HCT116 (cell line): Measurements from ENCODE around the gene MYLK. TPM values are rescaled to one million over a fixed set of nuclear protein-coding genes. Genes with fewer than 3 reads are reported as not detected.

Experiments used
- ATAC-seq: fragments of 200-7000 bp; cut with Tn5 transposase; 2 replicates; pipeline ENCODE4 v1.9.1; 2020; ENCODE audit warnings: mild to moderate bottlenecking, moderate library complexity
- BruUV-seq: library from RNA; stranded (reverse); fragments of 400-500 nt; replicated peaks from 2 replicates; lab custom pipeline; 2021; lab: Mats Ljungman, UMichigan
- CTCF ChIA-PET: fragments of 300-600 bp; sonication (Branson Sonifier 250); formaldehyde crosslinking; loops from one replicate; lab custom pipeline; 2021; ENCODE audit warnings: antibody characterized with exemption; lab: Charles Lee
- POLR2A ChIA-PET: fragments of 300-600, 350-600 bp; sonication (Branson Sonifier 250); formaldehyde crosslinking; loops from one replicate; lab custom pipeline; 2021; ENCODE audit warnings: antibody characterized with exemption; lab: Charles Lee
- RAD21 ChIA-PET, 2 experiments: fragments of 300-600 bp; sonication (Branson Sonifier 250); formaldehyde crosslinking; loops; one replicate each; lab custom pipeline; 2023; ENCODE audit warnings: low total read pairs in 2 of 2; ENCODE audit not compliant: uncharacterized antibody in 2 of 2, unreplicated experiment in 2 of 2, low non-redundant PET in 1 of 2; lab: Charles Lee
- DNase-seq: peaks from one replicate; pipeline ENCODE4 v3.0.0-alpha.2; 2010; ENCODE audit warnings: low read depth, low spot score
- H2AFZ ChIP-seq: fragments of 200-600 bp; shearing (Covaris generic), sonication (generic); 2 replicates; pipeline ENCODE4 v1.6.1; 2017; ENCODE audit warnings: low read depth, mixed run types, mixed read lengths, antibody characterized with exemption, low read length; ENCODE audit not compliant: poor library complexity, severe bottlenecking
- H3K27ac ChIP-seq: 2 replicates; pipeline ENCODE4 v1.5.1; 2012; ENCODE audit warnings: low read depth, low read length
- H3K27me3 ChIP-seq: fragments of 200-600 bp; sonication (generic); 2 replicates; pipeline ENCODE4 v1.6.1; 2016; ENCODE audit warnings: mixed run types, low read length, mixed read lengths; ENCODE audit not compliant: insufficient read depth
- H3K36me3 ChIP-seq, 2 experiments: fragments of 200-500 bp in 1 of 2; fragments of 200-600 bp in 1 of 2; sonication (Bioruptor generic) in 1 of 2; sonication (generic) in 1 of 2; 2 replicates each; pipeline versions ENCODE4 v1.5.1 to v1.6.1; 2014 to 2016; ENCODE audit warnings: low read length in 2 of 2, inconsistent platforms in 1 of 2, mixed read lengths in 1 of 2, mixed run types in 1 of 2; ENCODE audit not compliant: insufficient read depth in 2 of 2, control insufficient read depth in 1 of 2
- H3K4me1 ChIP-seq, 2 experiments: fragments of 200-600 bp in 1 of 2; sonication (generic) in 1 of 2; 2 replicates each; pipeline versions ENCODE4 v1.5.1 to v1.6.1; 2012 to 2017; ENCODE audit warnings: low read length in 2 of 2, inconsistent platforms in 1 of 2, mild to moderate bottlenecking in 1 of 2, mixed read lengths in 1 of 2, mixed run types in 1 of 2, moderate library complexity in 1 of 2; ENCODE audit not compliant: insufficient read depth in 2 of 2, control insufficient read depth in 1 of 2
- H3K4me2 ChIP-seq: fragments of 200-600 bp; sonication (generic); 2 replicates; pipeline ENCODE4 v1.6.1; 2017; ENCODE audit warnings: mixed run types, low read length, mixed read lengths
- H3K4me3 ChIP-seq, 2 experiments: fragments of 200-600 bp in 1 of 2; sonication (generic) in 1 of 2; replicated peaks in 1 of 2; 2 replicates each; pipeline ENCODE4 v1.5.1; 2011 to 2016; ENCODE audit warnings: low read length in 2 of 2, control low read depth in 1 of 2, low read depth in 1 of 2, mild to moderate bottlenecking in 1 of 2, mixed read lengths in 1 of 2, mixed run types in 1 of 2
- H3K79me2 ChIP-seq: fragments of 200-600 bp; sonication (generic); 2 replicates; pipeline ENCODE4 v1.6.1; 2017; ENCODE audit warnings: mild to moderate bottlenecking, mixed run types, low read length, moderate library complexity, mixed read lengths; ENCODE audit not compliant: insufficient read depth
- H3K9ac ChIP-seq: fragments of 200-600 bp; sonication (generic); 2 replicates; pipeline ENCODE4 v1.6.1; 2016; ENCODE audit warnings: low read length, mixed read lengths
- H3K9me2 ChIP-seq: fragments of 200-600 bp; sonication (generic), shearing (Covaris generic); 2 replicates; pipeline ENCODE4 v1.6.1; 2017; ENCODE audit warnings: mixed run types, mild to moderate bottlenecking, moderate library complexity; ENCODE audit not compliant: insufficient read depth
- H3K9me3 ChIP-seq, 2 experiments: fragments of 200-500 bp in 1 of 2; fragments of 200-600 bp in 1 of 2; sonication (Bioruptor generic) in 1 of 2; sonication (generic) in 1 of 2; 2 replicates each; pipeline ENCODE4 v1.6.1; 2014 to 2017; ENCODE audit warnings: low read length in 2 of 2, mixed read lengths in 2 of 2, inconsistent platforms in 1 of 2, low read depth in 1 of 2, mild to moderate bottlenecking in 1 of 2, mixed run types in 1 of 2, moderate library complexity in 1 of 2; ENCODE audit not compliant: control insufficient read depth in 1 of 2, insufficient read depth in 1 of 2
- H4K20me1 ChIP-seq: fragments of 200-600 bp; sonication (generic), shearing (Covaris generic); 2 replicates; pipeline ENCODE4 v1.6.1; 2017; ENCODE audit warnings: mixed run types, mild to moderate bottlenecking, moderate library complexity; ENCODE audit not compliant: insufficient read depth
- CBX3 ChIP-seq: IDR thresholded peaks from 2 replicates; pipeline ENCODE4 v1.6.1; 2012; ENCODE audit warnings: low read depth
- CEBPB ChIP-seq: IDR thresholded peaks from 2 replicates; pipeline ENCODE4 v1.6.1; 2012; ENCODE audit warnings: low read depth
- EZH2 ChIP-seq: fragments of 200-600 bp; sonication (generic); IDR thresholded peaks from 2 replicates; pipeline ENCODE4 v1.6.1; 2017; ENCODE audit warnings: antibody characterized with exemption, mixed run types
- EZH2phosphoT487 ChIP-seq: fragments of 200-600 bp; IDR thresholded peaks from 2 replicates; pipeline ENCODE4 v1.6.1; 2018; ENCODE audit warnings: antibody characterized with exemption, borderline replicate concordance
- FOSL1 ChIP-seq: IDR thresholded peaks from 2 replicates; pipeline ENCODE4 v1.6.1; 2012; ENCODE audit warnings: low read depth
- JUND ChIP-seq: IDR thresholded peaks from 2 replicates; pipeline ENCODE4 v1.6.1; 2012
- MAX ChIP-seq: IDR thresholded peaks from 2 replicates; pipeline ENCODE4 v1.6.1; 2012
- RAD21 ChIP-seq: IDR thresholded peaks from 2 replicates; pipeline ENCODE4 v1.6.1; 2012; ENCODE audit warnings: low read depth, mild to moderate bottlenecking
- YY1 ChIP-seq: IDR thresholded peaks from 2 replicates; pipeline ENCODE4 v1.6.1; 2011; ENCODE audit warnings: low read length, low read depth, moderate library complexity, mild to moderate bottlenecking; ENCODE audit not compliant: insufficient replicate concordance; ENCODE audit errors: extremely low read depth
- ZBTB33 ChIP-seq: IDR thresholded peaks from 2 replicates; pipeline ENCODE4 v1.6.1; 2011; ENCODE audit warnings: mild to moderate bottlenecking, low read length, moderate library complexity; ENCODE audit not compliant: insufficient replicate concordance; ENCODE audit errors: extremely low read depth
- ZFX ChIP-seq: fragments of 450-650 bp; IDR thresholded peaks from 2 replicates; pipeline ENCODE4 v1.6.1; 2017
- intact Hi-C: fragments of 100-400 bp; cut with micrococcal nuclease; formaldehyde crosslinking; loops from 2 replicates; pipeline ENCODE4 v1.10.0; 2022
- total RNA-seq: library from RNA; stranded (reverse); gene quantifications from one replicate; pipeline ENCODE4 v1.2.1, GENCODE V29; 2021; ENCODE audit not compliant: unreplicated experiment
- TF ChIP-seq, protein P1 (sequence below): IDR thresholded peaks from 2 replicates; pipeline ENCODE4 v1.6.1; 2012

The MYLK gene
- total RNA-seq, 1 experiment from 2014 or later = 3.8 TPM

GRCh38 chr3:123695731-123696640 lies 188.1 kb downstream of the MYLK start:
- ATAC-seq = no peak
- POLR2A ChIA-PET = no interaction called here
- Histone ChIP-seq H3K4me2 (no peak overlapping the region), H4K20me1 (no peaks in the 10 kb centered on the region), H3K27me3 (no peaks in the 10 kb centered on the region), H2AFZ (no peak overlapping the region), H3K4me3 (no peak overlapping the region), H3K27ac (no peak overlapping the region), H3K79me2 (no peaks in the 10 kb centered on the region), H3K9me2 (no peaks in the 10 kb centered on the region), H3K9ac (no peak overlapping the region), H3K9me3 (no peaks in the 10 kb centered on the region), H3K4me1 (peaks cover 0 to 9% of the 10 kb centered on the region in 2 experiments; a peak in 1 of 4 replicates), H3K36me3 (no peaks in the 10 kb centered on the region)
- no TSS peak for BruUV-seq
- DNase-seq = no peak
- CTCF ChIA-PET = interaction anchor here (1.0 kb wide), 1 partner anchor 54 kb away, joined by 3 read pairs; no protein-coding TSS in a partner anchor
- RAD21 ChIA-PET = no interaction called here
- intact Hi-C loops = no loop called here
- TF ChIP-seq CBX3 = no peak
- TF ChIP-seq EZH2phosphoT487 = no peak
- TF ChIP-seq EZH2 = no peak
- no peak for TF ChIP-seq YY1
- TF ChIP-seq FOSL1 = no peak

DNA sequence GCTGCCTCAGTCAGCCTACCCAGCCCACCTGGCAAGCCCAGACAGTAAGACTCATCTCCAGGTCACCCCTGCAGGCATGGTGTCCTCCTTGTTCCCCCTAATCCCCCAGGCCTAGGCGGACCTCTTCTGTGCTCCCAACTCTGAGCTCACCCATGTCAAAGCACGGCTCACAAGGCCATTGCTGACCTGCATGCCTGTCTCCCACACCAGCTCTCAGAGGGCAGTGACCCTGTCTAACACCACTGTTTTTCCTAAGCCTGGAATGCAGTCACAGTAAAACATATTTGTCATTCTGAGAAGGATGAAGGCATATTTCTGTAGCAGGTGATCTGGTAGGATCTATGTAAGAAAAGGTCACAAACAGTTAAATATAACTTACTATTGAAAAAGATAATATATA lies 189.0 kb downstream of the MYLK start:
- Histone ChIP-seq H3K27ac (no peak overlapping the region), H3K9me2 (no peaks in the 10 kb centered on the region), H3K4me1 (peaks cover 0 to 9% of the 10 kb centered on the region in 2 experiments; a peak in 1 of 4 replicates), H4K20me1 (no peaks in the 10 kb centered on the region), H2AFZ (no peak overlapping the region), H3K4me2 (no peak overlapping the region), H3K9ac (no peak overlapping the region), H3K27me3 (no peaks in the 10 kb centered on the region), H3K79me2 (no peaks in the 10 kb centered on the region), H3K36me3 (no peaks in the 10 kb centered on the region), H3K4me3 (no peak overlapping the region), H3K9me3 (no peaks in the 10 kb centered on the region)
- CTCF ChIA-PET = interaction anchor here (1.0 kb wide), 1 partner anchor 53 kb away, joined by 3 read pairs; no protein-coding TSS in a partner anchor
- DNase-seq = no peak
- no peak for TF ChIP-seq MAX
- no peak for TF ChIP-seq ZFX
- TF ChIP-seq, protein P1, sequence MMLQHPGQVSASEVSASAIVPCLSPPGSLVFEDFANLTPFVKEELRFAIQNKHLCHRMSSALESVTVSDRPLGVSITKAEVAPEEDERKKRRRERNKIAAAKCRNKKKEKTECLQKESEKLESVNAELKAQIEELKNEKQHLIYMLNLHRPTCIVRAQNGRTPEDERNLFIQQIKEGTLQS = no peak
- no peak for TF ChIP-seq CEBPB
- TF ChIP-seq JUND = no peak
- TF ChIP-seq ZBTB33 = no peak
- no peak for TF ChIP-seq RAD21
- TF ChIP-seq EZH2 = no peak
- no peak for ATAC-seq
- RAD21 ChIA-PET = no interaction called here
- POLR2A ChIA-PET = no interaction called here
- no TSS peak for BruUV-seq
- intact Hi-C loops = no loop called here
